GM21390 (cell line): ENCODE results near the gene CSMD2.

Experiments
- ATAC-seq: cut with Tn5 transposase; IDR thresholded peaks from one replicate; pipeline ENCODE4 v1.9.1; 2021; ENCODE audit not compliant: unreplicated experiment

CSMD2 gene

GRCh38 chr1:34156739-34157138 is 8.3 kb downstream of the CSMD2 start:
- no peak for ATAC-seq

DNA sequence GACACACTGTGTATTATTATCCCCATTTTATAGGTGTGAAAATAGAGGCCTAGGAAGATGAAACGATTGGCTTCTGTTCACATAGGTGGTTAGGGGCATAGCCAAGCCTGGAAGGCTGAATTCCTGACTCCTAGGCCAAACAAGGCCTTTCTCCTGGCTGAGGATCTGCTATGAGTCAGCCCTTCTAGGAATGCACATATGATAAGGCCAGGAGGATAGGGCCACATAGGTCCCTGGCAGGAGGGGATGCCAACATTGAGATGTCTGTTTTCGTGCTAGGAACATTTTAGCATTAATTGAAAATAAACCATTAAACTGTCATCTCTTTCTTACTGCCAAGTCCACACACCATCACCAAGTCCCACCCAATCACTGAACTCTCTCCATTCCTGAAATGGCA is 9.2 kb downstream of the CSMD2 start:
- ATAC-seq: no peak

- ATAC-seq: no peak
These were observed 11.8 kb downstream of the CSMD2 start for GRCh38 chr1:34153246-34153645.

DNA sequence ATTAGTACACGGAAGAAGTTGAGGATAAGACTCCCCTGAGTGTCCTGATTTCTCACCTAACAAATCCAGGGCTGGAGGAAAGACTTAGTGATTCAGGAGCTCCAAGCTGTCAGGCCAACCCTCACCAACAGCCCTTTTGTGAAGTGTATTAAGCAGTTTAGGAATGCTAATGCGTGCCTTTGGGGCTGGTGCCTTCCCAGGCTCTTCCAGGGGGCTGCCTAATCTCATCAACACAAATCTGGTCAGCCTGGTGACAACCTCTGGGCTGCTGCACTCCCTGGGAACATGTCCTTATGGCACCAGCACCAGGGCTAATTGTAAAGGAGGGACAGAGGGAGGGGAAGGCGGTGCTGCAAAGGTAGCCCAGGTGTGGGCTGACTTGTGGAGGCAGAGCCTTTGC is 15.5 kb downstream of the CSMD2 start:
- no peak for ATAC-seq

GRCh38 chr1:34147301-34147700 is 17.7 kb downstream of the CSMD2 start:
- no peak for ATAC-seq

GRCh38 chr1:34144766-34145165 is 20.3 kb downstream of the CSMD2 start:
- ATAC-seq: no peak

GRCh38 chr1:34143975-34144374 is 21.1 kb downstream of the CSMD2 start:
- ATAC-seq: no peak

- no peak for ATAC-seq
These were observed 24.9 kb downstream of the CSMD2 start for GRCh38 chr1:34140011-34140676.

- ATAC-seq: no peak
These were observed 27.6 kb downstream of the CSMD2 start for GRCh38 chr1:34137411-34137810.

- ATAC-seq: no peak
These were observed 32.9 kb downstream of the CSMD2 start for GRCh38 chr1:34132161-34132420.

GRCh38 chr1:34131396-34132160 is 33.5 kb downstream of the CSMD2 start:
- no peak for ATAC-seq

- no peak for ATAC-seq
These were observed 34.7 kb downstream of the CSMD2 start for GRCh38 chr1:34130306-34130705.

DNA sequence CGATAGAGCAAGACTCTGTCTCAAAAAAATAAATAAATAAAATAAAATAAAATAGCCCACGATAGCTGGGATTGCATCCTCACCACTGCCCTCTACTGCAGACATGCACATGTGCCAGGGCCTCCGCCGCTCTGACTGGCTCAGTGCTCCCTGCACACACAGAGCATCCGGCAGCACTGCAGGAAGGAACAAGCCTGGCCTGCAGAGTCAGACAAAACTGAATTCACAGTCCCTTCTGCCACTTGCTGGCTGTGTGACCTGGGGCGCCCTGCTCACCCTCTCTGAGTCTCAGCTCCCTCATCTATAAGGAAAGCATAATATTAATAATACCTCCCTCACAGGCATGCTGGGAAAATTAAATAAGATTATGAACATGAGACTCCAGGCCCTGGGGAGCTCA is 35.4 kb downstream of the CSMD2 start:
- no peak for ATAC-seq

DNA sequence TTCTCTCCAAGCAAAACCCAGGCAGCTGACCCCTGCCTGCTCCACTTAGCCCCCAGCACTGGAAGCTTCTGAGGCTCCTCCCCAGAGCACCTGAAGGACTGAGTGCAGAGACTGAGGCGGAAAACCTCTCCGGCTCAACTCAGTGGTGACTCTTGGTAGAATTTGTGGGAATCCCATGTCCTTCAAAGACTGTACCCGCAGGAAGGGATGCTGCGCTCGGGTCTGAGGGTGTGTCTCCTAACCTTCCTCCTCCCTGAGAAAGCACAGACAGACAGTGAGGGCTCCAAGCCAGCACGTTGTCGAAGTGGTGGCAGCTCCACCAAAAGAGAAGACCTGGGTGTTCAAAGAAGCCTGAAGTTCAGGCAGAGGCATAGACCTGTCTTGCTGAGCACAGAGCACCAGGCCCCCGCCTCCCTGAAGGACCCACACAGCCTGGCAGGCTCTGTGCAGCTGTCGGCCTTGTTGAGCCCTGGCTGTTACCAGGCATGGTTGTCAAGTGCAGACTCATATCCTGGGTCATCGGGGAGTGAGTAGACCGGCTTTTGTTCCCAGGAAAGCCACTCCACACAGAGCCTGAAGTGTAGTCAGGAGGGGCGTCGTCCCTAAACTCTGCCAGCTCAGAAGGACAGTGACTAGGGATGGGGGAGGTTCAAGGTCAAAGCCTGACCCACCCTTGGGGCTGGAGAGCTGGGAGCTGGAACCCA is 36.7 kb downstream of the CSMD2 start:
- ATAC-seq: no peak

- ATAC-seq: no peak
These were observed 37.7 kb downstream of the CSMD2 start for GRCh38 chr1:34127006-34128000.

DNA sequence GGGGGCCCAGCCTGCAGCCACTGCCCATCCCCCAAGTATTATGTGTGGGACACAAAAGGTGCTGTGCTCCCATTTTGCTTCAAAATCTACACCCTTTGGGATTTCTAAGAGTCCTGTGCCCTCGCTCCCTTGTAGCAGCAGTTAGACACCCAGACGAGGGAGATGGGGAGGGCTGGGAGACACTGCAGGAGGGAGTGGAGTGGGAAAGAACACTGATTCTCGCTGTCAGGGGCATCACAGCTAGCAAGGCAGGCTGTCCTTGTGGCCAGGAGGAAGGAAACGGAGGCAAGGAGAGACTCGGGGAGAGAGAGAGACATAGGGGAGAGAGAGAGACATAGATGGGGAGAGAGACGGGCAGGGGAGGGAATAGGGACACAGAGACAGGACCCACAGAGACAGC is 38.5 kb downstream of the CSMD2 start:
- ATAC-seq: no peak

DNA sequence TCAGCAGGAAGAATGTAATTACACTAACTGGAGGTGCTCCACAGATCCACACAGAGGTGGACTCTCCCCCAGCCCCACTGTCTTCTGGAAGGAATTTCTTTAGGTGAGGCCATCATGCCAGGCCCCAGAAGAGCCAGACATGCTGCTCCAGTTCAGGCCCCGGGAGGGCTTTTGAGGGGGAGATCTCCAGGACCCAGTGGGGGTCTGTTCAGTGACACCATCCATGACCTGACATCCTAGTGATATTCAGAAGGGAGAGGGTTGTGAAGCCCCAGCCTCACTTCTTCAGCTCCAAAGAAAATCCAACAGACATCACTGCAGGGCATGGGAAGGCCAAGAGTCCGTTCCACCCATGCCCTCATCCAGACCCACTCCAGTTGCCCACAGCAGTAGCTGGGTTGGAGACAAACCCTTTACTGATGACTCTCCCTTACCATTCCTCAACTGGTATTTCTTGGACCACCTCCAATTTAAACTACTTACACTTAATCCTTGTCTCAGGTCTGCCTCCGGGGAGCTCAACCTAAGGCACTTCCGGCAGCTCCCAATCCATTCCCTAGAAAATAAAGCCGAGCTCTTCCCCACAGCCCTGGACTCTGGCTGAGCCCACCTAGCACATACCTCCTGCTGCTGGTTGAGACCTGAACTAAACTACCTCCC is 39.2 kb downstream of the CSMD2 start:
- no peak for ATAC-seq

DNA sequence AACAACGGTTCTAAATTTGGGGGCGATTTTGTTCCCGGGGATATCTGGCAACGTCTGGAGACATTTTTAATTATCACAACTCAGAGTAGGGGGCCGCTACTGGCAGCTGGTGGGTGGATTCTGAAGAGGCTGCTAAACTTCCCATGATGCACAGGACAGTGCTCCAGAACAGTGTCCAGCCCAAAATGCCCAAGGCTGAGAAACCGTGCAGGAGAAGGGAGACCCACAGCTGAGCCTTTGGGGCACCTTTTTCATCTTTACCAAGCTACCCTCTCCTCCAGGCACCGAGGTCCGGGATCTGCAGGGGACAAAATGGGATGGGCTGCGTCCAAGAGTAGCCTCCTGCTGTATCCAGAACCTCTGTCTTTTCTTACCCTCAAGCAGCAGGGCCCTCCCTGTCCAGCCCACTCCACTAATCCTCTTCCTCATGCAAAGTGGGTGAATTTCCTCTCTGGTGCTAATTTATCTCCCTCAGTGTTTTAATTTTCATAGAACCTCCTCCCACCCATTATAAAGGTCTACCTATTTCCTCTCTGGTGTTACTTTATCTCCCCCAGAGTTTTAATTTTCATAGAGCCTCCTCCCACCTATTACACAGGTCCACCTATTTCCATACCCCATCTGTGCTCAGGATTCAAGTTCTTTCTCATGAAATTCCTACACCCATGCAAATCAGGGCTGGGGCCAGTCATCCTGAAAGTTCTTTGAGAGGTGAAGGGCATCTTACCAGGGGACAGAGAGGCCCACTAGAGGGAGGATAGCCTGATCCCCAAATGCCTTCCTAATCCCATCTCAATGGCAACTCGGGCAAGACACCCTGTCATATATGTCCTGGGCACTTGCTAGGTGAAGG is 42.7 kb downstream of the CSMD2 start:
- no peak for ATAC-seq

- no peak for ATAC-seq
These were observed 49.8 kb downstream of the CSMD2 start for GRCh38 chr1:34115233-34115632.

- no peak for ATAC-seq
These were observed 51.1 kb downstream of the CSMD2 start for GRCh38 chr1:34113887-34114286.
